Mesendoderm (in vitro differentiated cells): Measurements from ENCODE around the gene MAN1A2.

ENCODE experiments used
- DNase-seq: peaks from one replicate; pipeline ENCODE4 v3.0.0; 2013
- H2AK5ac ChIP-seq: 2 replicates; pipeline ENCODE4 v1.6.1; 2013; ENCODE audit warnings: low read length, inconsistent platforms
- H2BK120ac ChIP-seq: 2 replicates; pipeline ENCODE4 v1.6.1; 2013; ENCODE audit warnings: low read depth, mild to moderate bottlenecking, low read length, moderate library complexity, mixed read lengths
- H2BK15ac ChIP-seq: replicated peaks from 2 replicates; pipeline ENCODE4 v1.6.1; 2013; ENCODE audit warnings: low read depth, mild to moderate bottlenecking, moderate library complexity
- H2BK5ac ChIP-seq: 2 replicates; pipeline ENCODE4 v1.6.1; 2013; ENCODE audit warnings: low read length, inconsistent platforms
- H3K18ac ChIP-seq: 2 replicates; pipeline ENCODE4 v1.6.1; 2013; ENCODE audit warnings: mild to moderate bottlenecking, low read length, mixed read lengths
- H3K23ac ChIP-seq: one replicate; pipeline ENCODE4 v1.6.1; 2013; ENCODE audit warnings: low read length
- H3K27ac ChIP-seq: 2 replicates; pipeline ENCODE4 v1.5.1; 2013; ENCODE audit warnings: low read depth, mild to moderate bottlenecking, inconsistent platforms, low read length, moderate library complexity
- H3K27me3 ChIP-seq: 2 replicates; pipeline ENCODE4 v1.6.1; 2013; ENCODE audit warnings: low read length, control low read depth, mild to moderate bottlenecking, inconsistent platforms; ENCODE audit not compliant: insufficient read depth, poor library complexity
- H3K36me3 ChIP-seq: 2 replicates; pipeline ENCODE4 v1.6.1; 2013; ENCODE audit warnings: low read length, inconsistent platforms; ENCODE audit not compliant: control insufficient read depth, insufficient read depth
- H3K4ac ChIP-seq: one replicate; pipeline ENCODE4 v1.6.1; 2013; ENCODE audit warnings: low read depth, mild to moderate bottlenecking, low read length, moderate library complexity
- H3K4me1 ChIP-seq: 2 replicates; pipeline ENCODE4 v1.6.1; 2013; ENCODE audit warnings: low read depth, low read length, inconsistent platforms; ENCODE audit not compliant: control insufficient read depth
- H3K4me2 ChIP-seq: 2 replicates; pipeline ENCODE4 v1.6.1; 2013; ENCODE audit warnings: low read length
- H3K4me3 ChIP-seq: 2 replicates; pipeline ENCODE4 v1.5.1; 2013; ENCODE audit warnings: mild to moderate bottlenecking, low read length
- H3K56ac ChIP-seq: one replicate; pipeline ENCODE4 v1.6.1; 2013; ENCODE audit warnings: low read length
- H3K79me1 ChIP-seq: 2 replicates; pipeline ENCODE4 v1.6.1; 2013; ENCODE audit warnings: low read length, inconsistent platforms
- H3K79me2 ChIP-seq: 2 replicates; pipeline ENCODE4 v1.6.1; 2013; ENCODE audit warnings: mild to moderate bottlenecking, low read length; ENCODE audit not compliant: control insufficient read depth, insufficient read depth
- H3K9ac ChIP-seq: 2 replicates; pipeline ENCODE4 v1.6.1; 2013; ENCODE audit warnings: low read length, inconsistent platforms
- H4K5ac ChIP-seq: one replicate; pipeline ENCODE4 v1.6.1; 2013; ENCODE audit warnings: low read length
- H4K8ac ChIP-seq: one replicate; pipeline ENCODE4 v1.6.1; 2013; ENCODE audit warnings: low read depth, mild to moderate bottlenecking, control low read depth, low read length, moderate library complexity
- WGBS: extraction: QIAGEN DNeasy Blood & Tissue Kit; methylation state at CpG from one replicate; pipeline ENCODE4 v1.1.7; 2013; ENCODE audit warnings: low lambda C conversion rate, missing lambda C conversion rate; ENCODE audit not compliant: insufficient coverage; ENCODE audit errors: extremely low coverage; 5-methylcytosine and 5-hydroxymethylcytosine counted together

MAN1A2 gene

DNA sequence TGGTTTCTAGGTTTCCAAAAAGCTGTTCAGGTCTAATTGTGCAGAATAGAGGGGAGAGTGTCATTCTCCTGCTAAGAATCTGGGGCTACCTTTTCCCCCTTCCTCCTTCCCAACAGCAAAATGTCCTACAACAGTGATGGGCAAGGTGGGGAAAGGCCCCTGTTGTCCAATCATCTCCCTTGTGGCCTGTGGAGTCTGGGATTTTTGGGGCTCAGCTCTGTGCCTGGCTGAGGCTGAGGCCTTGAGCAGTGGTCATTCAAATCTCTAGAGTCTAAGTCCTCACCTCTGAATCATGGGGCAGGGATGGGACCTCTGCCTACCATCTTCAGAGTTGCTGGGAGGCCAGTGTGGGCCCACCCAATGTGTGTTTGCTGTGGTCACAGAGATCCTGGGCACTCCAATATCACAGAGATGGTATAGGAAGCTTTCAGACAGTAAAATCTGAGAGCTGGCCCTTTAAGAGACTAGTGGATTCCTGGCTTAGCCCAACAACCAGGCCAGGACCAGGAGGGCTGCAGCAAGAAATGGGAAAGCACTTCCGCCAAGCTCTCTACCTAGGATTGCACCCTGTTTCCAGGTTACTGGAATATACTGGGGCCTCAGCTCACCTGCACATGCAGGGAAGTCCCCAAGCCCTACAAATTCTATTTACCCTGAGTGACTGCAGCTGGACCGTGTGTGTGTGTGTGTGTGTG is 210.1 kb downstream of the MAN1A2 start:
- H3K4me1 ChIP-seq: no peaks in the 10 kb centered on the region
- no peak overlapping the region for H4K8ac ChIP-seq
- no peaks in the 10 kb centered on the region for H3K27me3 ChIP-seq
- H3K79me1 ChIP-seq: no peaks in the 10 kb centered on the region
- no peak overlapping the region for H3K4me2 ChIP-seq
- H3K36me3 ChIP-seq: no peaks in the 10 kb centered on the region
- H2AK5ac ChIP-seq: no peak overlapping the region
- no peak overlapping the region for H2BK5ac ChIP-seq
- WGBS: no CpG with 5 or more reads among the region's 2 CpGs
- no peaks in the 10 kb centered on the region for H3K79me2 ChIP-seq
- no peak overlapping the region for H3K9ac ChIP-seq
- DNase-seq: no peak
- no peak overlapping the region for H3K4me3 ChIP-seq
- no peak overlapping the region for H3K56ac ChIP-seq
- H3K27ac ChIP-seq: no peak overlapping the region
- H3K4ac ChIP-seq: no peak overlapping the region
- no peak overlapping the region for H2BK120ac ChIP-seq
- H2BK15ac ChIP-seq: no peak overlapping the region
- no peak overlapping the region for H4K5ac ChIP-seq
- no peak overlapping the region for H3K23ac ChIP-seq
- H3K18ac ChIP-seq: no peak overlapping the region

DNA sequence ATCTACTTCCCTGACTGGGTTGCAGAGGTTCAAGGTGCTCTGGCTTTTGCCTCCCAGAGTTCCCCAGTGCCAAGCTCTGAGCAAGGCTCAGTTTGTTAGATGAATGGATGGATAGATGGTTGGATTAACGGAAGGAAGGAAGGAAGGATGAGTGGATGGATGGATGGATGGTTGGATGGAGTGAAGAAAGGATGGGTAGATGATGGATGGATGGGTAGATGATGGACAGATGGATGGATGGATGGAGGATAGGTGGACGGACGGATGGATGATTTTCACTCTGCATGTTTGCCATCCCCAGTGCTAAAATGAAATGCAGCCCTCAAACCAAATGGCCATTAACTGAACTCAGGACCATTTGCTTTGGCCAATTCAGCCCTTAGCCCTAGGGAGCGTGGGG is 211.2 kb downstream of the MAN1A2 start:
- H2BK5ac ChIP-seq: no peak overlapping the region
- no peaks in the 10 kb centered on the region for H3K79me2 ChIP-seq
- WGBS: 100% methylated on average over 1 of the region's 4 CpGs
- H4K8ac ChIP-seq: no peak overlapping the region
- H3K56ac ChIP-seq: no peak overlapping the region
- H3K36me3 ChIP-seq: no peaks in the 10 kb centered on the region
- H3K4me2 ChIP-seq: no peak overlapping the region
- H2AK5ac ChIP-seq: no peak overlapping the region
- H2BK15ac ChIP-seq: no peak overlapping the region
- H3K79me1 ChIP-seq: no peaks in the 10 kb centered on the region
- no peak overlapping the region for H3K27ac ChIP-seq
- no peak for DNase-seq
- H4K5ac ChIP-seq: no peak overlapping the region
- H3K4me1 ChIP-seq: no peaks in the 10 kb centered on the region
- H2BK120ac ChIP-seq: no peak overlapping the region
- H3K4me3 ChIP-seq: no peak overlapping the region
- no peak overlapping the region for H3K4ac ChIP-seq
- H3K9ac ChIP-seq: no peak overlapping the region
- no peak overlapping the region for H3K18ac ChIP-seq
- H3K23ac ChIP-seq: no peak overlapping the region
- no peaks in the 10 kb centered on the region for H3K27me3 ChIP-seq
